Measurements from ENCODE around the gene ZNF764.
A peak's percentile ranks its signal among the peaks of the same experiment; 100 is the strongest.
"Not testable (repeated sequence)": the region's sequence is repeated elsewhere in the genome, so short reads cannot be mapped to it uniquely, and the experiment has no call there.

The ZNF764 gene

GRCh38 chr16:30524575-30525568 lies 33.3 kb downstream of the ZNF764 start:
- H3K27ac ChIP-seq (ENCODE audit: low read length, poor library complexity, severe bottlenecking), result no peak overlapping the region
- H2BK15ac ChIP-seq (ENCODE audit: low read depth, poor library complexity, severe bottlenecking), result peak overlapping the region; percentile 52
- no peak overlapping the region for H4K8ac ChIP-seq (ENCODE audit: low read length)
- no peak overlapping the region for H2BK12ac ChIP-seq (ENCODE audit: low read length in 2 of 2)
- no peak overlapping the region for H3K9ac ChIP-seq (ENCODE audit: low read length)
- no peak overlapping the region for H3K4me2 ChIP-seq (ENCODE audit: low read length, poor library complexity, severe bottlenecking)
- no peak overlapping the region for H3K14ac ChIP-seq (ENCODE audit: low read length in 2 of 2)
- peaks cover 0 to under 1% of the 10 kb centered on the region in 2 experiments for H3K27me3 ChIP-seq (ENCODE audit: control insufficient read depth in 1 of 2, insufficient read depth in 1 of 2, low read length in 2 of 2)
- H3K4me1 ChIP-seq (ENCODE audit: control insufficient read depth, insufficient read depth, low read depth, low read length), result peaks cover 26% of the 10 kb centered on the region
- no peak overlapping the region for H3K4ac ChIP-seq (ENCODE audit: low read depth in 1 of 2, low read length in 2 of 2)
- peaks cover 12% of the 10 kb centered on the region for H3K79me1 ChIP-seq (replicated peaks; ENCODE audit: low read length, poor library complexity, severe bottlenecking)
- no peak for DNase-seq
- H2AFZ ChIP-seq (ENCODE audit: low read depth, low read length), result no peak overlapping the region
- no peaks in the 10 kb centered on the region for H3K9me3 ChIP-seq (ENCODE audit: control insufficient read depth, low read length)
- no peak overlapping the region for H2BK5ac ChIP-seq (ENCODE audit: low read depth, low read length, poor library complexity, severe bottlenecking)
- no peak overlapping the region for H2AK5ac ChIP-seq (ENCODE audit: low read length, severe bottlenecking)
- no peak overlapping the region for H3K23ac ChIP-seq (ENCODE audit: low read length in 2 of 2)
- WGBS, result 96% methylated on average over 60 of the region's 60 CpGs
- peaks cover 8 to 14% of the 10 kb centered on the region in 2 experiments for H3K36me3 ChIP-seq (ENCODE audit: control insufficient read depth in 1 of 2, insufficient read depth in 2 of 2, low read depth in 1 of 2, low read length in 2 of 2)
- no peak overlapping the region for H2BK120ac ChIP-seq (ENCODE audit: low read depth, low read length)
- no peak overlapping the region for H3K18ac ChIP-seq (ENCODE audit: low read depth in 1 of 2, low read length in 2 of 2)
- H3K4me3 ChIP-seq (ENCODE audit: insufficient read depth in 1 of 2, low read depth in 1 of 2, low read length in 2 of 2), result peak overlapping the region in 1 of 2 experiments; percentile 10
- no peak overlapping the region for H4K91ac ChIP-seq (ENCODE audit: low read length)

GRCh38 chr16:30523768-30524574 lies 34.2 kb downstream of the ZNF764 start:
- H2BK120ac ChIP-seq (ENCODE audit: low read depth, low read length), result no peak overlapping the region
- H3K23ac ChIP-seq (ENCODE audit: low read length in 2 of 2), result no peak overlapping the region
- H3K27me3 ChIP-seq (ENCODE audit: control insufficient read depth in 1 of 2, insufficient read depth in 1 of 2, low read length in 2 of 2), result peaks cover 0 to 9% of the 10 kb centered on the region in 2 experiments
- 94% methylated on average over 25 of the region's 26 CpGs for WGBS
- no peak overlapping the region for H2BK5ac ChIP-seq (ENCODE audit: low read depth, low read length, poor library complexity, severe bottlenecking)
- no peak overlapping the region for H2BK12ac ChIP-seq (ENCODE audit: low read length in 2 of 2)
- H3K9me3 ChIP-seq (ENCODE audit: control insufficient read depth, low read length), result no peaks in the 10 kb centered on the region
- H2BK15ac ChIP-seq (ENCODE audit: low read depth, poor library complexity, severe bottlenecking), result no peak overlapping the region
- DNase-seq, result no peak
- H3K18ac ChIP-seq (ENCODE audit: low read depth in 1 of 2, low read length in 2 of 2), result no peak overlapping the region
- H3K27ac ChIP-seq (ENCODE audit: low read length, poor library complexity, severe bottlenecking), result no peak overlapping the region
- H3K14ac ChIP-seq (ENCODE audit: low read length in 2 of 2), result no peak overlapping the region
- peaks cover 12% of the 10 kb centered on the region for H3K79me1 ChIP-seq (replicated peaks; ENCODE audit: low read length, poor library complexity, severe bottlenecking)
- no peak overlapping the region for H3K4me3 ChIP-seq (ENCODE audit: insufficient read depth in 1 of 2, low read depth in 1 of 2, low read length in 2 of 2)
- H3K9ac ChIP-seq (ENCODE audit: low read length), result no peak overlapping the region
- H3K36me3 ChIP-seq (ENCODE audit: control insufficient read depth in 1 of 2, insufficient read depth in 2 of 2, low read depth in 1 of 2, low read length in 2 of 2), result peaks cover 8 to 14% of the 10 kb centered on the region in 2 experiments
- H4K91ac ChIP-seq (ENCODE audit: low read length), result no peak overlapping the region
- no peak overlapping the region for H3K4ac ChIP-seq (ENCODE audit: low read depth in 1 of 2, low read length in 2 of 2)
- H2AFZ ChIP-seq (ENCODE audit: low read depth, low read length), result no peak overlapping the region
- no peak overlapping the region for H4K8ac ChIP-seq (ENCODE audit: low read length)
- H2AK5ac ChIP-seq (ENCODE audit: low read length, severe bottlenecking), result no peak overlapping the region
- peaks cover 26% of the 10 kb centered on the region for H3K4me1 ChIP-seq (ENCODE audit: control insufficient read depth, insufficient read depth, low read depth, low read length)
- H3K4me2 ChIP-seq (ENCODE audit: low read length, poor library complexity, severe bottlenecking), result no peak overlapping the region

- H3K79me1 ChIP-seq (replicated peaks; ENCODE audit: low read length, poor library complexity, severe bottlenecking), result peaks cover 10% of the 10 kb centered on the region
- H3K4me3 ChIP-seq (ENCODE audit: insufficient read depth in 1 of 2, low read depth in 1 of 2, low read length in 2 of 2); H2BK5ac ChIP-seq (ENCODE audit: low read depth, low read length, poor library complexity, severe bottlenecking); H3K27ac ChIP-seq (ENCODE audit: low read length, poor library complexity, severe bottlenecking); H3K18ac ChIP-seq (ENCODE audit: low read depth in 1 of 2, low read length in 2 of 2); H3K9me3 ChIP-seq (ENCODE audit: control insufficient read depth, low read length); H3K23ac ChIP-seq (ENCODE audit: low read length in 2 of 2); H2BK120ac ChIP-seq (ENCODE audit: low read depth, low read length); H4K8ac ChIP-seq (ENCODE audit: low read length); H2BK12ac ChIP-seq (ENCODE audit: low read length in 2 of 2); H2AK5ac ChIP-seq (ENCODE audit: low read length, severe bottlenecking); H3K4me2 ChIP-seq (ENCODE audit: low read length, poor library complexity, severe bottlenecking); H3K9ac ChIP-seq (ENCODE audit: low read length); H3K4ac ChIP-seq (ENCODE audit: low read depth in 1 of 2, low read length in 2 of 2); DNase-seq; H2AFZ ChIP-seq (ENCODE audit: low read depth, low read length); H4K91ac ChIP-seq (ENCODE audit: low read length); H2BK15ac ChIP-seq (ENCODE audit: low read depth, poor library complexity, severe bottlenecking); H3K14ac ChIP-seq (ENCODE audit: low read length in 2 of 2): not testable (repeated sequence)
- peaks cover 8 to 14% of the 10 kb centered on the region in 2 experiments for H3K36me3 ChIP-seq (ENCODE audit: control insufficient read depth in 1 of 2, insufficient read depth in 2 of 2, low read depth in 1 of 2, low read length in 2 of 2)
- H3K27me3 ChIP-seq (ENCODE audit: control insufficient read depth in 1 of 2, insufficient read depth in 1 of 2, low read length in 2 of 2), result peaks cover 0 to 15% of the 10 kb centered on the region in 2 experiments
- 98% methylated on average over 10 of the region's 12 CpGs for WGBS
- H3K4me1 ChIP-seq (ENCODE audit: control insufficient read depth, insufficient read depth, low read depth, low read length), result peaks cover 26% of the 10 kb centered on the region
Measured at GRCh38 chr16:30522702-30523463, 35.3 kb downstream of the ZNF764 start.

Measured in mesenchymal stem cell (in vitro differentiated cells and primary cell).